Activated CD4-positive, alpha-beta T cell treated with anti-CD3 and anti-CD28 coated beads, Interleukin-2, amount 10 ng/mL, durations not matched to agents 7 days and 5 days (primary cell): ENCODE results near the gene EYS. TPM values are rescaled to one million over a fixed set of nuclear protein-coding genes. Genes with fewer than 3 reads are reported as not detected.
"Not testable (repeated sequence)": the region's sequence is repeated elsewhere in the genome, so short reads cannot be mapped to it uniquely, and the experiment has no call there.

Experiments used
- CTCF ChIA-PET: fragments of 350-600 bp; sonication (Branson Sonifier 250); formaldehyde crosslinking; loops from one replicate; lab custom pipeline; 2021; ENCODE audit warnings: antibody characterized with exemption; lab: Charles Lee
- POLR2A ChIA-PET: fragments of 350-600 bp; sonication (Branson Sonifier 250); formaldehyde crosslinking; loops from one replicate; lab custom pipeline; 2021; ENCODE audit warnings: antibody characterized with exemption; lab: Charles Lee
- DNase-seq: peaks from one replicate; pipeline ENCODE4 v3.0.0-alpha.2; 2020
- H3K27ac Mint-ChIP-seq: one replicate; pipeline ENCODE4 v1.8.0; 2021; ENCODE audit warnings: mild to moderate bottlenecking, moderate library complexity, mixed read lengths
- H3K27me3 Mint-ChIP-seq: one replicate; pipeline ENCODE4 v1.8.0; 2021; ENCODE audit warnings: mixed read lengths
- H3K36me3 Mint-ChIP-seq: one replicate; pipeline ENCODE4 v1.8.0; 2021; ENCODE audit warnings: low read depth, mixed read lengths
- H3K4me1 Mint-ChIP-seq: one replicate; pipeline ENCODE4 v1.8.0; 2021; ENCODE audit warnings: mixed read lengths
- H3K4me3 Mint-ChIP-seq: one replicate; pipeline ENCODE4 v1.8.0; 2021; ENCODE audit warnings: mild to moderate bottlenecking, moderate library complexity, mixed read lengths
- H3K9me3 Mint-ChIP-seq: one replicate; pipeline ENCODE4 v1.8.0; 2021; ENCODE audit warnings: mixed read lengths
- total RNA-seq, 2 experiments: library from RNA; stranded (reverse); gene quantifications; one replicate each; pipeline ENCODE4 v1.2.3, GENCODE V29; 2021

EYS gene
- total RNA-seq, 2 experiments from 2014 or later: not detected

- H3K27ac Mint-ChIP-seq, POLR2A ChIA-PET: not testable (repeated sequence)
These were observed 1819.2 kb downstream of the EYS start for GRCh38 chr6:63887804-63888203.

GRCh38 chr6:63887002-63887751 is 1819.8 kb downstream of the EYS start:
- H3K9me3 Mint-ChIP-seq: no peaks in the 10 kb centered on the region
- ChIA-PET POLR2A (no interaction called here), CTCF (no interaction called here)
- H3K4me3 Mint-ChIP-seq: no peak overlapping the region
- no peaks in the 10 kb centered on the region for H3K4me1 Mint-ChIP-seq
- no peak overlapping the region for H3K27ac Mint-ChIP-seq
- H3K27me3 Mint-ChIP-seq: no peaks in the 10 kb centered on the region
- H3K36me3 Mint-ChIP-seq: no peaks in the 10 kb centered on the region
- no peak for DNase-seq

More at GRCh38 chr6:63887804-63888203, 1819.2 kb downstream of the EYS start:
- DNase-seq, H3K4me3 Mint-ChIP-seq, H3K4me1 Mint-ChIP-seq, H3K27me3 Mint-ChIP-seq, CTCF ChIA-PET, H3K9me3 Mint-ChIP-seq, H3K36me3 Mint-ChIP-seq: not testable (repeated sequence)

- DNase-seq: no peak
- Mint-ChIP-seq H3K27me3 (no peaks in the 10 kb centered on the region), H3K9me3 (no peaks in the 10 kb centered on the region), H3K36me3 (no peaks in the 10 kb centered on the region), H3K27ac (no peak overlapping the region), H3K4me3 (no peak overlapping the region), H3K4me1 (no peaks in the 10 kb centered on the region)
- CTCF ChIA-PET: no interaction called here
- POLR2A ChIA-PET: no interaction called here
These were observed 1820.7 kb downstream of the EYS start for GRCh38 chr6:63886341-63886740.

- ChIA-PET CTCF (no interaction called here), POLR2A (no interaction called here)
- Mint-ChIP-seq H3K27ac (no peak overlapping the region), H3K36me3 (no peaks in the 10 kb centered on the region), H3K9me3 (no peaks in the 10 kb centered on the region), H3K27me3 (no peaks in the 10 kb centered on the region), H3K4me3 (no peak overlapping the region), H3K4me1 (no peaks in the 10 kb centered on the region)
- DNase-seq: no peak
These were observed 1823.4 kb downstream of the EYS start for GRCh38 chr6:63883597-63883996.

- Mint-ChIP-seq H3K9me3 (no peaks in the 10 kb centered on the region), H3K27ac (no peak overlapping the region), H3K4me1 (no peaks in the 10 kb centered on the region), H3K27me3 (no peaks in the 10 kb centered on the region), H3K4me3 (no peak overlapping the region), H3K36me3 (no peaks in the 10 kb centered on the region)
- ChIA-PET POLR2A (no interaction called here), CTCF (no interaction called here)
- DNase-seq: no peak
These were observed 1824.8 kb downstream of the EYS start for GRCh38 chr6:63882208-63882607.

- Mint-ChIP-seq H3K9me3 (no peaks in the 10 kb centered on the region), H3K4me1 (no peaks in the 10 kb centered on the region), H3K36me3 (no peaks in the 10 kb centered on the region), H3K27ac (no peak overlapping the region), H3K4me3 (no peak overlapping the region), H3K27me3 (no peaks in the 10 kb centered on the region)
- ChIA-PET CTCF (no interaction called here), POLR2A (no interaction called here)
- no peak for DNase-seq
These were observed 1825.2 kb downstream of the EYS start for GRCh38 chr6:63881791-63882190.

- Mint-ChIP-seq H3K9me3 (no peaks in the 10 kb centered on the region), H3K36me3 (no peaks in the 10 kb centered on the region), H3K27ac (no peak overlapping the region), H3K27me3 (no peaks in the 10 kb centered on the region), H3K4me1 (no peaks in the 10 kb centered on the region), H3K4me3 (no peak overlapping the region)
- POLR2A ChIA-PET: no interaction called here
- no peak for DNase-seq
- CTCF ChIA-PET: no interaction called here
These were observed 1834.8 kb downstream of the EYS start for GRCh38 chr6:63872233-63872632.

- Mint-ChIP-seq H3K36me3 (no peaks in the 10 kb centered on the region), H3K9me3 (no peaks in the 10 kb centered on the region), H3K27ac (no peak overlapping the region), H3K4me1 (no peaks in the 10 kb centered on the region), H3K4me3 (no peak overlapping the region), H3K27me3 (no peaks in the 10 kb centered on the region)
- ChIA-PET CTCF (no interaction called here), POLR2A (no interaction called here)
- no peak for DNase-seq
These were observed 1838.7 kb downstream of the EYS start for GRCh38 chr6:63868351-63868750.

- H3K27me3 Mint-ChIP-seq: no peaks in the 10 kb centered on the region
- ChIA-PET CTCF (no interaction called here), POLR2A (no interaction called here)
- no peak overlapping the region for H3K4me3 Mint-ChIP-seq
- DNase-seq: no peak
- H3K4me1 Mint-ChIP-seq: no peaks in the 10 kb centered on the region
- H3K36me3 Mint-ChIP-seq: no peaks in the 10 kb centered on the region
- no peaks in the 10 kb centered on the region for H3K9me3 Mint-ChIP-seq
- H3K27ac Mint-ChIP-seq: no peak overlapping the region
These were observed 1842.2 kb downstream of the EYS start for GRCh38 chr6:63864671-63865318.

GRCh38 chr6:63864061-63864460 is 1843.0 kb downstream of the EYS start:
- ChIA-PET POLR2A (no interaction called here), CTCF (no interaction called here)
- H3K27ac Mint-ChIP-seq: no peak overlapping the region
- H3K27me3 Mint-ChIP-seq: no peaks in the 10 kb centered on the region
- no peaks in the 10 kb centered on the region for H3K4me1 Mint-ChIP-seq
- DNase-seq: no peak
- H3K36me3 Mint-ChIP-seq: no peaks in the 10 kb centered on the region
- no peak overlapping the region for H3K4me3 Mint-ChIP-seq
- H3K9me3 Mint-ChIP-seq: no peaks in the 10 kb centered on the region

- ChIA-PET CTCF (interaction anchor here (0.6 kb wide), 1 partner anchor 17 kb away, joined by 3 read pairs; no protein-coding TSS in a partner anchor), POLR2A (no interaction called here)
- H3K27me3 Mint-ChIP-seq: no peaks in the 10 kb centered on the region
- no peaks in the 10 kb centered on the region for H3K4me1 Mint-ChIP-seq
- H3K27ac Mint-ChIP-seq: no peak overlapping the region
- no peak for DNase-seq
- H3K9me3 Mint-ChIP-seq: no peaks in the 10 kb centered on the region
- no peaks in the 10 kb centered on the region for H3K36me3 Mint-ChIP-seq
- no peak overlapping the region for H3K4me3 Mint-ChIP-seq
These were observed 1844.4 kb downstream of the EYS start for GRCh38 chr6:63862486-63863198.

- Mint-ChIP-seq H3K27me3 (no peaks in the 10 kb centered on the region), H3K27ac (no peak overlapping the region), H3K36me3 (no peaks in the 10 kb centered on the region), H3K4me3 (no peak overlapping the region), H3K9me3 (no peaks in the 10 kb centered on the region), H3K4me1 (no peaks in the 10 kb centered on the region)
- POLR2A ChIA-PET: no interaction called here
- no peak for DNase-seq
- CTCF ChIA-PET: interaction anchor here (0.7 kb wide), 1 partner anchor 34 kb away, joined by 3 read pairs; no protein-coding TSS in a partner anchor
These were observed 1847.5 kb downstream of the EYS start for GRCh38 chr6:63859528-63859927.

GRCh38 chr6:63858691-63859090 is 1848.3 kb downstream of the EYS start:
- H3K4me3 Mint-ChIP-seq: no peak overlapping the region
- no peak for DNase-seq
- no peaks in the 10 kb centered on the region for H3K4me1 Mint-ChIP-seq
- POLR2A ChIA-PET: no interaction called here
- H3K36me3 Mint-ChIP-seq: no peaks in the 10 kb centered on the region
- no peak overlapping the region for H3K27ac Mint-ChIP-seq
- CTCF ChIA-PET: no interaction called here
- H3K9me3 Mint-ChIP-seq: no peaks in the 10 kb centered on the region
- no peaks in the 10 kb centered on the region for H3K27me3 Mint-ChIP-seq
